H1 (cell line): ENCODE data around the gene PIGK. TPM values are rescaled to one million over a fixed set of nuclear protein-coding genes. Genes with fewer than 3 reads are reported as not detected.

Experiments
- CTCF ChIA-PET: fragments of 300-600 bp; sonication (Branson Sonifier 250); formaldehyde crosslinking; loops from one replicate; lab custom pipeline; 2021; ENCODE audit not compliant: partially characterized antibody; lab: Charles Lee
- POLR2A ChIA-PET: fragments of 300-600 bp; sonication (Branson Sonifier 250); formaldehyde crosslinking; loops from one replicate; lab custom pipeline; 2021; ENCODE audit warnings: inconsistent platforms; ENCODE audit not compliant: partially characterized antibody; lab: Charles Lee
- DNase-seq, 2 experiments: peaks; one replicate each; pipeline versions ENCODE4 v3.0.0 to v3.0.0-alpha.2; 2010 to 2022; ENCODE audit warnings: low spot score in 2 of 2, low read depth in 1 of 2, mixed read lengths in 1 of 2
- FAIRE-seq: peaks from 2 replicates; lab custom pipeline; 2011; peaks lifted over from hg19 to GRCh38; lab: Jason Lieb, UNC
- H2AFZ ChIP-seq: 2 replicates; pipeline ENCODE4 v1.8.1; 2012; ENCODE audit warnings: low read length, inconsistent platforms
- H2AK5ac ChIP-seq: 2 replicates; pipeline ENCODE4 v1.6.1; 2013; ENCODE audit warnings: low read depth, low read length
- H2BK120ac ChIP-seq: replicated peaks from 2 replicates; pipeline ENCODE3; 2013; ENCODE audit warnings: low read depth, low read length, inconsistent platforms
- H2BK12ac ChIP-seq: 2 replicates; pipeline ENCODE4 v1.6.1; 2013; ENCODE audit warnings: low read depth, low read length
- H2BK15ac ChIP-seq: 2 replicates; pipeline ENCODE4 v1.6.1; 2013; ENCODE audit warnings: low read length
- H2BK20ac ChIP-seq: 2 replicates; pipeline ENCODE4 v1.6.1; 2013; ENCODE audit warnings: low read length
- H2BK5ac ChIP-seq: 2 replicates; pipeline ENCODE4 v1.6.1; 2013; ENCODE audit warnings: low read depth, low read length
- H3K14ac ChIP-seq: 2 replicates; pipeline ENCODE4 v1.6.1; 2013; ENCODE audit warnings: inconsistent platforms; ENCODE audit not compliant: insufficient read length
- H3K18ac ChIP-seq: 2 replicates; pipeline ENCODE4 v1.6.1; 2013; ENCODE audit warnings: low read length; ENCODE audit errors: extremely low read depth
- H3K23ac ChIP-seq: 2 replicates; pipeline ENCODE4 v1.6.1; 2013; ENCODE audit warnings: inconsistent platforms; ENCODE audit not compliant: insufficient read length
- H3K23me2 ChIP-seq: 2 replicates; pipeline ENCODE4 v1.6.1; 2013; ENCODE audit warnings: low read depth, low read length
- H3K27ac ChIP-seq: 2 replicates; pipeline ENCODE4 v1.6.1; 2011; ENCODE audit warnings: low read depth, low read length, inconsistent platforms
- H3K27me3 ChIP-seq, 4 experiments: replicated peaks in 1 of 4; 1 replicate in 1 of 4; 2 replicates in 3 of 4; pipeline versions ENCODE4 v1.6.1 to v1.8.1; 2011 to 2013; ENCODE audit warnings: low read length in 3 of 4, mild to moderate bottlenecking in 3 of 4, inconsistent platforms in 2 of 4, mixed read lengths in 2 of 4, moderate library complexity in 1 of 4; ENCODE audit not compliant: control insufficient read depth in 3 of 4, insufficient read depth in 3 of 4; ENCODE audit errors: extremely low read depth in 1 of 4
- H3K36me3 ChIP-seq, 4 experiments: 2 replicates each; pipeline versions ENCODE4 v1.6.1 to v1.8.1; 2011 to 2013; ENCODE audit warnings: mild to moderate bottlenecking in 4 of 4, low read length in 3 of 4, moderate library complexity in 2 of 4, control low read depth in 1 of 4, inconsistent platforms in 1 of 4; ENCODE audit not compliant: insufficient read depth in 4 of 4, control insufficient read depth in 2 of 4
- H3K4ac ChIP-seq: replicated peaks from 2 replicates; pipeline ENCODE3; 2013; ENCODE audit warnings: low read length, low read depth, mixed read lengths, inconsistent platforms; ENCODE audit not compliant: insufficient read length
- H3K4me1 ChIP-seq, 4 experiments: replicated peaks in 1 of 4; 1 replicate in 1 of 4; 2 replicates in 3 of 4; pipeline versions ENCODE4 v1.6.1 to v1.8.1; 2011 to 2013; ENCODE audit warnings: low read length in 3 of 4, inconsistent platforms in 2 of 4, mixed read lengths in 1 of 4; ENCODE audit not compliant: insufficient read depth in 4 of 4, control insufficient read depth in 3 of 4
- H3K4me2 ChIP-seq, 2 experiments: 2 replicates each; pipeline versions ENCODE4 v1.6.1 to v1.8.1; 2011 to 2013; ENCODE audit warnings: low read depth in 2 of 2, low read length in 2 of 2, control low read depth in 1 of 2, inconsistent platforms in 1 of 2, mild to moderate bottlenecking in 1 of 2; ENCODE audit not compliant: insufficient read depth in 1 of 2
- H3K4me3 ChIP-seq, 4 experiments: fragments of 200-600, 300-600 bp in 1 of 4; sonication (generic), shearing (Covaris generic), sonication (Bioruptor Twin) in 1 of 4; 2 replicates each; pipeline versions ENCODE4 v1.5.1 to v1.8.1; 2011 to 2016; ENCODE audit warnings: low read length in 4 of 4, low read depth in 3 of 4, control low read depth in 2 of 4, inconsistent platforms in 2 of 4, mild to moderate bottlenecking in 2 of 4, mixed read lengths in 1 of 4, moderate library complexity in 1 of 4; ENCODE audit not compliant: insufficient read depth in 2 of 4; ENCODE audit errors: extremely low read depth in 1 of 4
- H3K56ac ChIP-seq: replicated peaks from 2 replicates; pipeline ENCODE3; 2013; ENCODE audit warnings: low read depth, mild to moderate bottlenecking, mixed read lengths, low read length, inconsistent platforms; ENCODE audit not compliant: insufficient read length
- H3K79me1 ChIP-seq: 2 replicates; pipeline ENCODE4 v1.6.1; 2013; ENCODE audit warnings: low read depth, low read length, control low read depth
- H3K79me2 ChIP-seq, 2 experiments: 2 replicates each; pipeline versions ENCODE4 v1.6.1 to v1.8.1; 2012 to 2013; ENCODE audit warnings: low read length in 2 of 2, mild to moderate bottlenecking in 2 of 2, inconsistent platforms in 1 of 2; ENCODE audit not compliant: insufficient read depth in 2 of 2, control insufficient read depth in 1 of 2
- H3K9ac ChIP-seq, 4 experiments: replicated peaks in 1 of 4; 1 replicate in 1 of 4; 2 replicates in 3 of 4; pipeline versions ENCODE4 v1.6.1 to v1.8.1; 2011 to 2013; ENCODE audit warnings: low read depth in 3 of 4, low read length in 3 of 4, control low read depth in 2 of 4, mild to moderate bottlenecking in 2 of 4, moderate library complexity in 2 of 4, inconsistent platforms in 1 of 4; ENCODE audit errors: extremely low read depth in 1 of 4
- H3K9me3 ChIP-seq, 2 experiments: 2 replicates each; pipeline versions ENCODE4 v1.6.1 to v1.8.1; 2012 to 2013; ENCODE audit warnings: mild to moderate bottlenecking in 2 of 2, moderate library complexity in 2 of 2, control low read depth in 1 of 2, inconsistent platforms in 1 of 2, low read depth in 1 of 2, low read length in 1 of 2, mixed read lengths in 1 of 2; ENCODE audit not compliant: insufficient read depth in 2 of 2
- H4K20me1 ChIP-seq, 2 experiments: replicated peaks in 1 of 2; 2 replicates each; pipeline versions ENCODE3 to v1.8.1; 2011 to 2013; ENCODE audit warnings: inconsistent platforms in 2 of 2, low read length in 2 of 2, mild to moderate bottlenecking in 1 of 2; ENCODE audit not compliant: insufficient read depth in 2 of 2, control insufficient read depth in 1 of 2
- H4K5ac ChIP-seq: 2 replicates; pipeline ENCODE4 v1.6.1; 2013; ENCODE audit warnings: low read length, low read depth, mixed read lengths, inconsistent platforms; ENCODE audit not compliant: insufficient read length
- H4K8ac ChIP-seq: 2 replicates; pipeline ENCODE4 v1.8.0; 2013; ENCODE audit warnings: mild to moderate bottlenecking, moderate library complexity, low read length, inconsistent platforms; ENCODE audit not compliant: insufficient read depth; ENCODE audit errors: extremely low read depth
- H4K91ac ChIP-seq: replicated peaks from 2 replicates; pipeline ENCODE3; 2013; ENCODE audit warnings: low read length, mixed read lengths, inconsistent platforms; ENCODE audit not compliant: insufficient read length
- GTF2F1 ChIP-seq: IDR thresholded peaks from 2 replicates; pipeline ENCODE4 v1.6.1; 2012; ENCODE audit warnings: low read depth, low read length, improper control_type of control experiment, borderline replicate concordance
- POLR2AphosphoS5 ChIP-seq: IDR thresholded peaks from 2 replicates; pipeline ENCODE4 v1.6.1; 2011; ENCODE audit warnings: low read depth, low read length
- WGBS, 2 experiments: shearing (Covaris generic) in 1 of 2; methylation state at CpG; one replicate each; pipeline versions ENCODE4 v1.1.6 to v1.1.7; 2013 to 2015; ENCODE audit warnings: low lambda C conversion rate in 2 of 2, mixed read lengths in 2 of 2, inconsistent platforms in 1 of 2, low coverage in 1 of 2, missing lambda C conversion rate in 1 of 2; ENCODE audit not compliant: insufficient replicate concordance in 2 of 2, insufficient coverage in 1 of 2, insufficient read length in 1 of 2; ENCODE audit errors: extremely low coverage in 1 of 2, missing lambda C conversion rate in 1 of 2; 5-methylcytosine and 5-hydroxymethylcytosine counted together
- polyA plus RNA-seq, 7 experiments: library from polyadenylated mRNA; depleted of rRNA in 3 of 7; stranded (reverse) in 5 of 7; unstranded in 2 of 7; fragments of >200 nt in 5 of 7; fragments of 200-250 nt in 2 of 7; gene quantifications; 1 replicate in 5 of 7; 2 replicates in 1 of 7; 4 replicates in 1 of 7; pipeline versions ENCODE4 v1.2.1 to v1.2.3, GENCODE V29; 2011 to 2013; ENCODE audit warnings: missing spikeins in 2 of 7, mixed read lengths in 2 of 7
- total RNA-seq: library from RNA; stranded (reverse); fragmentation: NEBNext Ultra II Directional; extraction: Animal tissue kit (Norgen Biotek cat#: 25700); gene quantifications from 2 replicates; pipeline ENCODE4 v1.2.1, GENCODE V29; 2021

PIGK gene
- total and polyA plus RNA-seq, 2 of the 8 experiments (the other 6 are each of a cell fraction or from before 2014, with no cell fraction given), result 5.6 to 23.2 TPM

DNA sequence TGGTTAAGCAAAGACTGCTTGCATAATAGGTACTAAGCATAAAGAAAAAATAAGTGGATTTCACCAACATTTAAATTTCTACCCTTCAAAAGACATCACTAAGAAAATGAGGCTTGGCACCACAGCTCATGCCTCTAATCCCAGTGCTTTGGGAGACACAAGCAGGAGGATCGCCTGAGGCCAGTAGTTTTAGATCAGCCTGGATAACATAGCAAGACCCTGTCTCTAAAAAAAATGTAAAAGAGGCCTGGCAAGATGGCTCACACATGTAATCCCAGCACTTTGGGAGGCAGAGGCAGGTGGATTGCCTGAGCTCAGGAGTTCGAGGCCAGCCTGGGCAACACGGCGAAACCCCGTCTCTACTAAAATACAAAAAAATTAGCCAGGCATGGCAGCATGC is 73.0 kb downstream of the PIGK start:
- no peaks in the 10 kb centered on the region for H3K23me2 ChIP-seq
- H3K4me2 ChIP-seq, result no peak overlapping the region
- H2BK120ac ChIP-seq, result no peak overlapping the region
- H3K18ac ChIP-seq, result no peak overlapping the region
- H2BK15ac ChIP-seq, result no peak overlapping the region
- WGBS, 2 experiments, result 83% methylated on average over 5 of the region's 5 CpGs; no CpG with 5 or more reads in 1 of the 2 experiments
- no peaks in the 10 kb centered on the region for H3K9me3 ChIP-seq
- H4K91ac ChIP-seq, result no peak overlapping the region
- H3K14ac ChIP-seq, result no peak overlapping the region
- H2BK12ac ChIP-seq, result no peak overlapping the region
- TF ChIP-seq GTF2F1 (no peak), POLR2AphosphoS5 (no peak)
- no peak overlapping the region for H2BK20ac ChIP-seq
- H3K4me1 ChIP-seq, result no peaks in the 10 kb centered on the region
- H3K9ac ChIP-seq, result no peak overlapping the region
- no peak overlapping the region for H4K8ac ChIP-seq
- peaks cover 2% of the 10 kb centered on the region; the same call in 1 of the 2 replicates for H3K79me1 ChIP-seq
- H2AK5ac ChIP-seq, result no peak overlapping the region
- H4K20me1 ChIP-seq, result no peaks in the 10 kb centered on the region
- no peak overlapping the region for H3K27ac ChIP-seq
- DNase-seq (no peak), FAIRE-seq (no peak)
- H3K23ac ChIP-seq, result no peak overlapping the region
- CTCF ChIA-PET, result interaction anchor here (0.7 to 1.2 kb wide), 3 partner anchors 311 to 991 kb away, joined by 3 to 4 read pairs (median 3); no protein-coding TSS in a partner anchor
- no peak overlapping the region for H3K56ac ChIP-seq
- H2BK5ac ChIP-seq, result no peak overlapping the region
- H3K27me3 ChIP-seq, result no peaks in the 10 kb centered on the region
- no peaks in the 10 kb centered on the region for H3K79me2 ChIP-seq
- no peak overlapping the region for H4K5ac ChIP-seq
- H3K4me3 ChIP-seq, result no peak overlapping the region
- POLR2A ChIA-PET, result interaction anchor here (0.6 kb wide), 1 partner anchor 41 kb away, joined by 3 read pairs; no protein-coding TSS in a partner anchor
- H3K36me3 ChIP-seq, result no peaks in the 10 kb centered on the region
- H2AFZ ChIP-seq, result no peak overlapping the region
- no peak overlapping the region for H3K4ac ChIP-seq
